OCI-LY3 (cell line): Measurements from ENCODE around the gene EDEM3.

Source experiments
- CTCF ChIP-seq: fragments of 200-600, 300-600 bp; sonication (generic); IDR thresholded peaks from 2 replicates; pipeline ENCODE4 v1.5.1; 2014; ENCODE audit warnings: antibody characterized with exemption, low read length, low read depth
- EZH2phosphoT487 ChIP-seq: fragments of 200-600 bp; shearing (Covaris generic); IDR thresholded peaks from 2 replicates; pipeline ENCODE4 v1.6.1; 2018; ENCODE audit warnings: antibody characterized with exemption, mixed run types, low read depth

- TF ChIP-seq CTCF (no peak), EZH2phosphoT487 (no peak)
Measured at GRCh38 chr1:184669391-184669790, 85.3 kb downstream of the EDEM3 start.
